GM18858 (cell line): ENCODE measurements around the gene FIBCD1.

Experiments
- ATAC-seq: cut with Tn5 transposase; IDR thresholded peaks from one replicate; pipeline ENCODE4 v1.9.1; 2021; ENCODE audit not compliant: unreplicated experiment

The FIBCD1 gene

GRCh38 chr9:130923611-130924447 is 15.2 kb downstream of the FIBCD1 start:
- ATAC-seq = no peak

- no peak for ATAC-seq
Measured at GRCh38 chr9:130922893-130923610, 16.0 kb downstream of the FIBCD1 start.

DNA sequence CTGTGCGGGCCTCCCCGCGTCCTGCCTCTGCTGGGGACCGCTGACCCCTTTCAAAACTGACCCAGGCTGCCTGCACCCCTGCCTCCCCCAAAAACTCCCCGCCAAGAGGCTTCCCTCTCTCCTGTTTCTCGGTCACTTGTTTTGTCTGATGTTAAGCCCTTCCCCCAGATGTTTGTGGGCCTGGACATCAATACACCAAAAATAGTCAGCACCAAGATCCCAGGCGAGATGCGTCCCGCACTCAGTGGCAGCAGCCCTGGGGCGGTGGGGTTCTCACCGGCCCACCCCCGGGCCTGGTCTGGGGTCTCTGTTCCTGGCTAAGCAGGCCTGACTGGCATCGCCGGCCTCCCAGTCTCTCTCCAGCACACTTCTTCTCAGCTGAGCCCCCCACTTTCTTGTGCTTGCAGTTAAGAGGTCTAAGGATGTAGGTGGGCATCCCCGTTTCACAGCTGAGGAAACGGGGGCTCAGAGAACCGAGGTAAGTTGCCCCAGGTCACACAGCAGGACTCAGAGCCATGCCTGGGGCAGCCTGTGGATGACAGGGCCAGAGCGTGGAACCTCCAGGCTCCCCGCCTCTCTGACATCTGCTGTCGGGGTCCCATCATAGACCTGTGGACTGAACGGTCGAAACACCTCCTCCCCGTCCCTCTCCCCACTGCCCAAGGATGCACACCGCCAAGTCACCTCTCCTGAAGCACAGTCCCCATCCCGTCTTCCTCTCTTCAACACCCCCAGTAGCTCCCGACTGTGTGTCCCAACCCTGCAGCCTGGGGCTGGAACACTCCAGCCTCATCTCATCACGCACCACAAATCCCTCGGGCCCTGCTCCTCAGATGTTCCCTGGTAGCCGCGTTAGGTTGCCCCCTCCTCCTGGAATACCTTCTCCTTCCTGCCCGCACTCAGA is 16.8 kb downstream of the FIBCD1 start:
- no peak for ATAC-seq

- no peak for ATAC-seq
Measured at GRCh38 chr9:130921300-130921988, 17.6 kb downstream of the FIBCD1 start.

DNA sequence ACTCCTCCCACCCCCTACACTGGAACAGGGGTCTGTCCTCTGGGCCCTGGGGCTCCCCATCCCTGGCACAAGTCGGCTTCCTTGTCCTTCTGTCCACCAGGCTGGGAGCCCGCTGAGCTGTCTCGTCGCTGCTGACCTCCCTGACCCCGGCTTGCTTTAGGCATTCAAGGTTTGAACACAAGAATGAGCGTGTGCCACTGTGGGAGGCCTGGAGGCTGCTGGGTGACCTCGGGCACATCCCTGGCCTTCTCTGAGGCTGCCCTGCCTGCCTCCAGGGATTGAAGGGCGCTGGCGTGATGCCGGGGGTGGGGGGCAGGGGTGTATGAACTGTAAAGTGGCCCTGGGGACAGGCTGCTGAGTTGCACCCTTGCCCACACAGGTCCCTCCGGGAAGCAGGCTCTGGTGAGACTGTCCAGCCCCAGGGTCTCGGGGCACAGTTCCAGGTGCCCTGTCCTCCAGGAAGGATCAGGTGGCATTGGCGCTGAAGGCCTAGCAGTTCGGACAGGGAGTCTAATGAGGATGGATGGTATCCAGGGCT is 18.2 kb downstream of the FIBCD1 start:
- ATAC-seq = no peak

- no peak for ATAC-seq
Measured at GRCh38 chr9:130920233-130920632, 18.8 kb downstream of the FIBCD1 start.

- ATAC-seq = no peak
Measured at GRCh38 chr9:130919559-130920145, 19.4 kb downstream of the FIBCD1 start.

- ATAC-seq = no peak
Measured at GRCh38 chr9:130918826-130919558, 20.1 kb downstream of the FIBCD1 start.

GRCh38 chr9:130918101-130918825 is 20.8 kb downstream of the FIBCD1 start:
- no peak for ATAC-seq

DNA sequence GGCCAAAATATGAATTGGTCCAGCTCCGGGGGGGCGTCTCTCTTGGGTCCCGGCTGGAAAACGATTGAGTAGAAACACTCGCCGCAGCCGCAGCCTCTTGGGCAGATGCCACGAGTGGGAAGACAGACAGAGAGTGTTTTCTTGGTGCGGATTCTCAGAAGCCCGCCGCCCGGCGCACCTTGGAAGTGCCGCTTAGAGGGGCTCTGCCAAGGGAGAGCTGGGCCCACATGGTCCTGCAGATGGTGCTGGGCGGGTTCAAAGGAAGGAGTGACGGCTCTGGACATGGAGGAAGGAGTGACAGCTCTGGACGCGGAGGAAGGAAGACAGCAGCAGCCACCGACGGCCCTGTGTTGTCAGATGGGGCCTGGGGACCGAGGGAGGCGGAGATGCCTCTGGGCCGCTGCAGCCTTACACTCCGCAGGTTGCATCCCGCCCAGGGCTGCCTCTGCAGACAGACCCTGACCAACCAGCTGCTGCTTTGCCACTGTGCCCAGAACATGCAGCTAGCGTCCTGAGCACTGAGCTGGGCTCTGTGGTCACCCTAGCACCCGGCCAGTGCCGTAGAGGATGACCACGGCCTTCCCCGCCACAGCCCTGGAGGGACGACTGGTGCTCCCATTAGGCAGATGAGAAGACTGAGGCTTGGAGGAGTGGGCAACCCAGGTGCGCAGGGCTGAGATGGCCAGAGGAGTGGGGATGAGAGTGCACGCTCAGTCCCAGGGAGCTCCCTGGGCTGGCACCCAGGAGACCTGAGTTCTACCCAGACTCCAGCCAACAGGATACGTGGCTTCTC is 21.7 kb downstream of the FIBCD1 start:
- ATAC-seq = no peak

- ATAC-seq = no peak
Measured at GRCh38 chr9:130915096-130915447, 24.0 kb downstream of the FIBCD1 start.

DNA sequence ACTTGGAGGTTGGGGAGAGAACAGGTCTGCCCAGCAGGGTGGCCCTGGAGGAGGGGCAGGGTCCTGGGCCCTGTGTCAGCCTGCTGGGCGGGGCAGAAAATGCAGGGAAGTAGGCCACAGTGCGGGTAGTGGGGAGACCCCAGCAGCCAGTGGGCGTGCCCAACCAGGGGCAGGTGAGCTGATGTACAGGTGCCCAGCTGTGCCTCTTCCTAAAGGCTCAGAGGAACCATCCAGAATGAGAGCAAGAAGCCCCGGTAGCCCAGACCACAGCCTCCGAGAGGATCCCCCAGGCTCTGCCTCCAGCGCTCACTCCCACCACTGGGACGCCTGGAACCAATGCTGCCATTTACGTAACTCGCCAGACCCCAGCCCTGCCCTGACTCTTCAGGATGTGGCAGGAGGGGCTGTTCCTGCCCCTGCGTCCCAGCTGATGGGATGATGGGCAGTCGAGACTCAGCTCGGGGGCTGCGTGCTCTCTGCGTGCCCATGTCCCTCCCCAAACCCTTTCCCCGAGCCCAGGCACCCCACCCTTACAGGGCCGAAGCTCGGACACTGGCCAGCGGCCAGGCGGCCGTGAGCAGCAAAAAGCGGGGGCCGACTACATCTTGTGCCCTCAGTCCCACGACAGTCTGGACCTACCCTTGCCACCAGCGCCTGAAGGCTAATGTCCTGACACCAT is 24.5 kb downstream of the FIBCD1 start:
- no peak for ATAC-seq

- ATAC-seq = no peak
Measured at GRCh38 chr9:130913599-130914416, 25.2 kb downstream of the FIBCD1 start.

- ATAC-seq = no peak
Measured at GRCh38 chr9:130912932-130913598, 26.0 kb downstream of the FIBCD1 start.

DNA sequence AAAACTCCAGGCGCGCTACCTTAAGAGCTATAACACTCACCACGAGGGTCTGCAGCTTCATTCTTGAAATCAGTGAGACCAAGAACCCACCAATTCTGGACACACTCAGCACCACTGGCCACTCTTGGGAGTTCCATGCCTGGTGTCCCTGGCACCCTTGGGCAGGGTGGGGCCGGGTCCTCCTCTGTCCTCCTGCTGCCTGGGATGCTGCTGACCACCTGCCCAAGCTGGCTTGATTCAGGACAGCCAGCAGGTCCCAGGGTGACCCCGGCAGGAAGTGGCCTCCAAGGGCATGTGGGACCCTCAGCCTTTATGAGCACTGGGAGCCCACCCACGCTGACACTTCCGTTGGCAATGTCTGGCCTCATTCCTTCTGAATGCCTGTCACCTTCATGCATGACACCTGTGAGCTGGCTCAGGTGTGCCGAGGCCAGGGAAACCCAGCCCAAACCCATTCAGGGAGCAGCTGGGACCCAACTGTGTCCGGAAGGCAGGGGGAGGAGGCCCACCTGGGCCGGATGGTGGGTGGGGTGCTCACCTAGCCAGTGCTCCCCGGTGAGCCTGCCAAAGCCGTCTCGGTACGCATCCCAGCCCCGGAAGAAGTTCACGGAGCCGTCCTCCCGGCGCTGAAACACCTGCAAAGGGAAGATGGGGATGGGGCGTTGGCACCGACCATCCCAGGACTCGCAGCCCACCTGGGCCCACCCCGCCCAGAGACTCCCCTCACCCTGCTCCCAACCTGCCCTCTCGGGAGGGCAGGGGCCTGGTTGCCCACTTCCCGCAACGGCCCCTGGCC is 27.6 kb downstream of the FIBCD1 start:
- ATAC-seq = no peak
